HEK293 (cell line): ENCODE measurements around the gene ACAN.

Experiments used
- CTCF ChIA-PET: fragments of 350-600 bp; formaldehyde crosslinking; extraction: SDS; loops from one replicate; lab custom pipeline; 2021; ENCODE audit warnings: antibody characterized with exemption; lab: Yijun Ruan, JAX
- POLR2A ChIA-PET: fragments of 300-600 bp; formaldehyde crosslinking; extraction: SDS; loops from one replicate; lab custom pipeline; 2020; ENCODE audit warnings: antibody characterized with exemption, inconsistent platforms; lab: Yijun Ruan, JAX
- H3K27ac ChIP-seq: fragments of 200-500 bp; sonication (Bioruptor generic); 2 replicates; pipeline ENCODE4 v1.5.1; 2014; ENCODE audit warnings: low read depth, low read length, control low read depth, inconsistent platforms; ENCODE audit errors: extremely low read depth
- H3K36me3 ChIP-seq, 2 experiments: fragments of 200-500 bp in 1 of 2; sonication (Bioruptor generic) in 1 of 2; 1 replicate in 1 of 2; 2 replicates in 1 of 2; pipeline ENCODE4 v1.5.1; 2014 to 2017; ENCODE audit warnings: inconsistent platforms in 2 of 2, low read length in 2 of 2; ENCODE audit not compliant: control insufficient read depth in 2 of 2, insufficient read depth in 1 of 2
- H3K4me1 ChIP-seq: fragments of 200-500 bp; sonication (Bioruptor generic); 2 replicates; pipeline ENCODE4 v1.5.1; 2014; ENCODE audit warnings: mild to moderate bottlenecking, low read length, inconsistent platforms; ENCODE audit not compliant: control insufficient read depth, insufficient read depth
- H3K4me3 ChIP-seq: 2 replicates; pipeline ENCODE4 v1.5.1; 2011; ENCODE audit warnings: low read depth, mild to moderate bottlenecking, control low read depth, low read length, moderate library complexity
- H3K9me3 ChIP-seq: fragments of 200-500 bp; sonication (Bioruptor generic); 2 replicates; pipeline ENCODE4 v1.5.1; 2014; ENCODE audit warnings: low read depth, low read length, inconsistent platforms; ENCODE audit not compliant: control insufficient read depth, insufficient read depth
- EGR2 ChIP-seq: fragments of 450-650 bp; formaldehyde crosslinking; IDR thresholded peaks from 2 replicates; pipeline ENCODE4 v1.5.1; 2016; ENCODE audit warnings: low read depth, missing biosample characterization, missing genetic modification characterization
- GLIS1 ChIP-seq: fragments of 450-650 bp; formaldehyde crosslinking; IDR thresholded peaks from 2 replicates; pipeline ENCODE4 v1.5.1; 2016; ENCODE audit warnings: missing biosample characterization, missing genetic modification characterization
- PRDM4 ChIP-seq: fragments of 450-650 bp; formaldehyde crosslinking; IDR thresholded peaks from 2 replicates; pipeline ENCODE4 v1.5.1; 2017; ENCODE audit warnings: missing biosample characterization, missing genetic modification characterization
- REST ChIP-seq: fragments of 450-650 bp; formaldehyde crosslinking; IDR thresholded peaks from 2 replicates; pipeline ENCODE4 v1.5.1; 2016; ENCODE audit warnings: missing biosample characterization, missing genetic modification characterization
- SALL2 ChIP-seq: fragments of 450-650 bp; formaldehyde crosslinking; IDR thresholded peaks from 2 replicates; pipeline ENCODE4 v1.5.0; 2017; ENCODE audit warnings: missing biosample characterization, mild to moderate bottlenecking, missing genetic modification characterization, borderline replicate concordance
- SCRT2 ChIP-seq: fragments of 450-650 bp; formaldehyde crosslinking; IDR thresholded peaks from 2 replicates; pipeline ENCODE4 v1.5.1; 2016; ENCODE audit warnings: missing biosample characterization, missing genetic modification characterization
- SP2 ChIP-seq: fragments of 450-650 bp; formaldehyde crosslinking; IDR thresholded peaks from 2 replicates; pipeline ENCODE4 v1.5.1; 2016; ENCODE audit warnings: missing biosample characterization, missing genetic modification characterization
- TCF7L2 ChIP-seq: IDR thresholded peaks from 2 replicates; pipeline ENCODE4 v1.6.1; 2011; ENCODE audit warnings: low read depth, mild to moderate bottlenecking, inconsistent platforms, low read length, moderate library complexity, borderline replicate concordance
- ZBTB20 ChIP-seq: fragments of 450-650 bp; formaldehyde crosslinking; IDR thresholded peaks from 2 replicates; pipeline ENCODE4 v1.5.1; 2016; ENCODE audit warnings: missing biosample characterization, missing genetic modification characterization
- ZBTB8A ChIP-seq: fragments of 450-650 bp; formaldehyde crosslinking; IDR thresholded peaks from 2 replicates; pipeline ENCODE4 v1.5.1; 2016; ENCODE audit warnings: missing biosample characterization, missing genetic modification characterization
- ZNF211 ChIP-seq: fragments of 450-650 bp; formaldehyde crosslinking; IDR thresholded peaks from 2 replicates; pipeline ENCODE4 v1.5.1; 2016; ENCODE audit warnings: low read depth, missing biosample characterization, missing genetic modification characterization
- ZNF214 ChIP-seq: fragments of 450-650 bp; formaldehyde crosslinking; IDR thresholded peaks from 2 replicates; pipeline ENCODE4 v1.5.1; 2017; ENCODE audit warnings: missing biosample characterization, mild to moderate bottlenecking, missing genetic modification characterization, borderline replicate concordance
- ZNF23 ChIP-seq: fragments of 450-650 bp; formaldehyde crosslinking; IDR thresholded peaks from 2 replicates; pipeline ENCODE4 v1.5.1; 2016; ENCODE audit warnings: missing biosample characterization, missing genetic modification characterization, borderline replicate concordance
- ZNF274 ChIP-seq, 2 experiments: fragments of 200-500 bp in 1 of 2; fragments of 450-650 bp in 1 of 2; sonication (Bioruptor generic) in 1 of 2; formaldehyde crosslinking in 1 of 2; IDR thresholded peaks; 2 replicates each; pipeline versions ENCODE4 v1.5.1 to v1.6.1; 2014 to 2016; ENCODE audit warnings: borderline replicate concordance in 1 of 2, inconsistent platforms in 1 of 2, low read length in 1 of 2, missing biosample characterization in 1 of 2, missing genetic modification characterization in 1 of 2
- ZNF280D ChIP-seq: fragments of 450-650 bp; formaldehyde crosslinking; IDR thresholded peaks from 2 replicates; pipeline ENCODE4 v1.5.1; 2016; ENCODE audit warnings: missing biosample characterization, missing genetic modification characterization
- ZNF513 ChIP-seq: fragments of 450-650 bp; IDR thresholded peaks from 2 replicates; pipeline ENCODE4 v1.5.1; 2018; ENCODE audit warnings: missing biosample characterization, missing genetic modification characterization
- ZNF610 ChIP-seq: fragments of 450-650 bp; formaldehyde crosslinking; IDR thresholded peaks from 2 replicates; pipeline ENCODE4 v1.5.1; 2016; ENCODE audit warnings: missing biosample characterization, missing genetic modification characterization, borderline replicate concordance
- ZSCAN16 ChIP-seq: fragments of 450-650 bp; formaldehyde crosslinking; IDR thresholded peaks from 2 replicates; pipeline ENCODE4 v1.5.1; 2016; ENCODE audit warnings: missing biosample characterization, missing genetic modification characterization
- ZSCAN4 ChIP-seq: fragments of 450-650 bp; formaldehyde crosslinking; IDR thresholded peaks from 2 replicates; pipeline ENCODE4 v1.5.1; 2017; ENCODE audit warnings: missing biosample characterization, missing genetic modification characterization

The ACAN gene

GRCh38 chr15:88872106-88872505 is 68.9 kb downstream of the ACAN start (continued):
- no peak for TF ChIP-seq TCF7L2
- no peak for TF ChIP-seq ZNF610 (tag by site-specific recombination)
- TF ChIP-seq SALL2 = no peak
- TF ChIP-seq REST (tag by site-specific recombination) = no peak

- ChIA-PET CTCF (interaction anchor here (0.9 to 1.5 kb wide), 3 partner anchors 32 to 335 kb away, joined by 3 to 4 read pairs (median 4); no protein-coding TSS in a partner anchor), POLR2A (no interaction called here)
- TF ChIP-seq ZBTB8A (tag by site-specific recombination) (no peak), SP2 (tag by site-specific recombination) (no peak), ZNF211 (tag by site-specific recombination) (no peak), ZNF214 (tag by site-specific recombination) (no peak), ZNF274 (IDR thresholded peaks at IDR 0.05; ENCODE audit: low read length) (no peak), ZNF274 (tag by site-specific recombination; IDR thresholded peaks at IDR 0.05; ENCODE audit: borderline replicate concordance) (no peak), ZBTB20 (no peak), PRDM4 (tag by site-specific recombination) (no peak), ZNF513 (no peak), EGR2 (tag by site-specific recombination) (no peak), SCRT2 (tag by site-specific recombination) (no peak), ZSCAN4 (tag by site-specific recombination) (no peak), ZSCAN16 (tag by site-specific recombination) (no peak), GLIS1 (no peak), ZNF280D (tag by site-specific recombination) (no peak), ZNF23 (no peak)
- Histone ChIP-seq H3K4me1 (no peaks in the 10 kb centered on the region), H3K4me3 (no peak overlapping the region), H3K9me3 (no peaks in the 10 kb centered on the region), H3K27ac (no peak overlapping the region), H3K36me3 (no peaks in the 10 kb centered on the region)
Observed at GRCh38 chr15:88872706-88873105, 69.5 kb downstream of the ACAN start.
